NB4 (cell line): Measurements from ENCODE around the gene ZNF668.

ENCODE experiments used
- POLR2A ChIP-seq: IDR thresholded peaks from 2 replicates; pipeline ENCODE4 v1.6.1; 2011; ENCODE audit warnings: mild to moderate bottlenecking; ENCODE audit not compliant: insufficient read length; ENCODE audit errors: extremely low read depth
- TF ChIP-seq, protein P1 (sequence below): IDR thresholded peaks from one replicate; pipeline ENCODE4 v1.5.1; 2012; ENCODE audit warnings: low read depth, low read length
- TF ChIP-seq, protein P2 (sequence below): IDR thresholded peaks from 2 replicates; pipeline ENCODE4 v1.6.1; 2011; ENCODE audit warnings: low read depth, low read length

DNA sequence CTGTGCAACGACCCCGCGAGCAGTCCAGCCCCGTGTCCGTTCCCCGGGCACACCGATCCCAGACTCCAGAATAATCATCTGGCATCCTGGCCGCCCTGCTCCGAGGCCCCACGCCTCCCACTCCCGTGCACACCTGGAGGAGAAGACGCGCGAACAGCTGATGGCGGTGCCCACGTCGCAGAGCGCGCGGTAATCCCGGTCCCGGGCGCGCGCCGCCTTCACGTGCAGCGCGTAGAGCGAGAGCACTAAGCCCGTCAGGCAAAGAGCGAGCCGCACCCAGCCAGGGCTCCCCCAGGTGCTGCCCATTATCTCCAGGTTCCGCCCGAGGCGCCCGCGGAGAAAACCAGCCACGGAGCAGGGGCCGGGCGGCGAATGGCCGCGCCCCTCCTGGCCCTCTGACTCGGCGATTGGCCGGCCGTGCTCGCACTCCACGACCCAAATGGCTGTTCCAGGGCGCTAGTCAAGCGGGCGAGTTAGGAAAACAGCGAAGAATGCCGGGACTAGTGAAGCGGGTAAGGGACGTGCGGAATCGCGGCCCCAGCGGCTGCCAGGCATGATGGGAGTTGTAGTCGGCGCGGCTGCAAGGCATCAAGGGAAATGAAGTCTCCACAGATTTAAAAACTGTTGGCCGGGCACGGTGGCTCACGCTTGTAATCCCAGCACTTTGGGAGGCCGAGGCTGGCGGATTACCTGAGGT is 20.5 kb upstream of the ZNF668 start, which contains the start of gene VKORC1:
- TF ChIP-seq, protein P1, sequence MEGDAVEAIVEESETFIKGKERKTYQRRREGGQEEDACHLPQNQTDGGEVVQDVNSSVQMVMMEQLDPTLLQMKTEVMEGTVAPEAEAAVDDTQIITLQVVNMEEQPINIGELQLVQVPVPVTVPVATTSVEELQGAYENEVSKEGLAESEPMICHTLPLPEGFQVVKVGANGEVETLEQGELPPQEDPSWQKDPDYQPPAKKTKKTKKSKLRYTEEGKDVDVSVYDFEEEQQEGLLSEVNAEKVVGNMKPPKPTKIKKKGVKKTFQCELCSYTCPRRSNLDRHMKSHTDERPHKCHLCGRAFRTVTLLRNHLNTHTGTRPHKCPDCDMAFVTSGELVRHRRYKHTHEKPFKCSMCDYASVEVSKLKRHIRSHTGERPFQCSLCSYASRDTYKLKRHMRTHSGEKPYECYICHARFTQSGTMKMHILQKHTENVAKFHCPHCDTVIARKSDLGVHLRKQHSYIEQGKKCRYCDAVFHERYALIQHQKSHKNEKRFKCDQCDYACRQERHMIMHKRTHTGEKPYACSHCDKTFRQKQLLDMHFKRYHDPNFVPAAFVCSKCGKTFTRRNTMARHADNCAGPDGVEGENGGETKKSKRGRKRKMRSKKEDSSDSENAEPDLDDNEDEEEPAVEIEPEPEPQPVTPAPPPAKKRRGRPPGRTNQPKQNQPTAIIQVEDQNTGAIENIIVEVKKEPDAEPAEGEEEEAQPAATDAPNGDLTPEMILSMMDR = no peak
- TF ChIP-seq, protein P2, sequence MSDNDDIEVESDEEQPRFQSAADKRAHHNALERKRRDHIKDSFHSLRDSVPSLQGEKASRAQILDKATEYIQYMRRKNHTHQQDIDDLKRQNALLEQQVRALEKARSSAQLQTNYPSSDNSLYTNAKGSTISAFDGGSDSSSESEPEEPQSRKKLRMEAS = peak; percentile 56; the same call in 1 of the 2 replicates
- TF ChIP-seq POLR2A = peak; percentile 37
